Inferior parietal cortex (tissue), 1 donor: ENCODE measurements around the gene KCTD19.

Source experiments
- DNase-seq: peaks from one replicate; pipeline ENCODE4 v3.0.0-alpha.2; 2016; ENCODE audit errors: extremely low spot score

Gene KCTD19

DNA sequence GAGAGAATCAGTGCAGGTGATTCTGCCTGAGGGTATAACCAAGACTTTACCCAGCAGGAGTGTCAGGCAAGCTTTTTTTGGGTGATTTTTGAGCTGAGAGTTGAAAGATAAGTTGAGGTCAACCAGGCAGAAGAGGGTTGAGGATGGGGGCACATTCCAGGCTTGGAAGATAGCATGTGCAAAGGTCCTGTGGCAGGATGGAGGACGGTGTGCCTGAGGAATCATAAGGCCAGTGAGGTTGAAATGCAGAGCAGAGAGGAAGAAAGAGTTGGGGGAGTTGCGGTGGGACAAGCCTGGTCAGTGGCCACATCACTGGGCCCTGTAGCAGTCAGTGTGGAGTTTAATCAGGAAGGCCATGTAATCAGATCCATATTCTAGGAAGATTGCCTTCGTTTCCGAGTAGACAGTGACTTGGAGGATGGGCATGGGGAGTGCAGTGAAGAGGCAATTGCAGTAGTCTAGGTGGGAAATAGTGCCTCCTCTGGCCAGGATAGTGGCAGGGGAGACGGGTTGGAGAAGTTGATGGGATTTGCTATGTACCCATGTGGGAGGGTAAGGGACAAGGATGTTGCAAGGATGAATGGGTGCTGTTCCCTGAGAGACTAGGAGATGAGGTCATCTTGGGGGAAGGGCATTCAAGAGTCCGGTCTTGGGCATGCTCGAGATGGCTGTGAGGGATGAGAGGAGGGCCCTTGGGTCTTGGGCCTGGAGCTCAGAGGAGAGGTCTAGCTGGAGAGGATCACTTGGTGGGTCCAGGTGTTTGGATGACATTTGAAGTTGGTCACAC lies 43.3 kb downstream of the KCTD19 start:
- DNase-seq = no peak

DNA sequence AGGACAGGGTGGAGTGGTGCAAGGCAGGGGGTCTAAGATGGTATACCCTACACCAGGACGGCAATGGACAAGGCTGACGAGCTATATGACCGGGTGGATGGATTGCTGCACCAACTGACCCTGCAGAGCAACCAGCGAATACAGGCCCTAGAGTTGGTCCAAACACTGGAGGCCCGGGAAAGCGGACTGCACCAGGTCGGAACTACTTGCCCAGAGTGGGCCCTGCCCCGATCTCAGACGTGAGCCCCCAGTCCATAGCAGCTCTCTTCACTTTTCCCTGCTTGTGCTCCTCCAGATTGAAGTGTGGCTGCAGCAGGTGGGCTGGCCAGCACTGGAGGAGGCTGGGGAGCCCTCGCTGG lies 44.1 kb downstream of the KCTD19 start:
- DNase-seq = no peak

DNA sequence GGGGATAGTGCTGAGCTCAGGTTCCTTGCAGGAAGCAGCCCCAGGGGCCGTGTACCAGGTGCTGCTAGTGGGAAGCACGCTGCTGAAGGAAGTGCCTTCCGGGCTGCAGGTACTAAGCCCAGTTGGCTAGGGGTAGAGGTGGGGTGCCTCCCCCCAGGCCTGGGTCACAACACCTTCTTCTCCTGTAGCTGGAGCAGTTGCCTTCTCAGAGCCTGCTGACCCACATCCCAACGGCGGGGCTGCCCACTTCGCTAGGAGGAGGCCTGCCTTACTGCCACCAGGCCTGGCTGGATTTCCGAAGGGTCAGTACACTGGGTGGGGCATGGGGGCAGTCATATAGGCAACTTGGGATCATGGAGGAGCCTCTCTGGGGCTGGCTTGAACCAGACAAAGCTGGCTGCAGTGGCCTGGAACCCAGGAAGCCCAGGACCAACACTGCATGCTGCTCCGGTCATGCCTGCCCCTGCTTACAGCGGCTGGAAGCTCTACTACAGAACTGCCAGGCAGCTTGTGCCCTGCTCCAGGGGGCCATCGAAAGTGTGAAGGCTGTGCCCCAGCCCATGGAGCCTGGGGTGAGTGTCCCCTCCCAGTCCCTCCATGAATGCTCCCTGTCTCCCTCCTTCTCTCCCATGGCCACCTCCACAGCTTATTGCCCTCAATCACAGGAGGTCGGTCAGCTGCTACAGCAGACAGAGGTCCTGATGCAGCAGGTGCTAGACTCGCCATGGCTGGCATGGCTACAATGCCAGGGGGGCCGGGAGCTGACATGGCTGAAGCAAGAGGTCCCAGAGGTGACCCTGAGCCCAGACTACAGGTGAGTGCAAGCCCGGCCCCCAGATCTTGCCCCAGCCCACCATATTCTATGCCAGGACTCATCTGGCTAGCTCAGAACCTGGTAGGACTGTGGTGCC lies 44.8 kb downstream of the KCTD19 start:
- no peak for DNase-seq

DNA sequence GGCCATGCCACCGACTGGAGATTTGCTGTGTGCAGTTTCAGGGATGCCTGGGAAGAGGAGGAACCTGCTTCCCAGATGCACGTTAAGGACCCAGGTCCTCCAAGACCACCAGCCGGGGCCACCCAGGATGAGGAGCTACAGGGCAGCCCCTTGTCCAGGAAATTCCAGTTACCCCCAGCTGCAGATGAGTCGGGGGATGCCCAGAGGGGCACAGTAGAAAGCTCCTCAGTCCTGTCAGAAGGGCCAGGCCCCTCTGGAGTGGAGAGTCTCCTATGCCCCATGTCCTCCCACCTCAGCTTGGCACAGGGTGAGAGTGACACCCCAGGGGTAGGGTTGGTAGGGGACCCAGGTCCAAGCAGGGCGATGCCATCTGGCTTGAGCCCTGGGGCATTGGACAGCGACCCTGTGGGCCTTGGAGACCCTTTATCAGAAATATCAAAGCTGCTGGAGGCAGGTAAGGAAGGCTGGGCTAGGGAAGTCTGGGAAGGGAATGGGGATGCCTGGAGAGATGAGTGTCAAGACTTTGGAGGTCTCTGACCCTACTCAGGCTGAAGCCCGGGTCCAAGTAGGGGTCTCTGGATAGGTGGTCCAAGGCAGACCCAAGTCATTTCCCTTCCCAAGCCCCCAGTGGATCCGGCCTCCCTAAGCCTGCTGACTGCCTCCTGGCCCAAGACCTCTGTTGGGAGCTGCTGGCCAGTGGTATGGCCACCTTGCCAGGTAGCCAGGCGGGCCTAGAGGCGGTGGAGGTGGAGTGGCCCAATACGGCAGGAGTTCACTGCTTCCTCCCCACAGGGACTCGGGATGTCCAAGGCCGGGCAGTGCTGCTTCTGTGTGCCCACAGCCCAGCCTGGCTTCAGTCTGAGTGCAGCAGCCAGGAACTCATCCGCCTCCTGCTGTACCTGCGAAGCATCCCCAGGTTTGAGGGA lies 46.2 kb downstream of the KCTD19 start:
- no peak for DNase-seq

DNA sequence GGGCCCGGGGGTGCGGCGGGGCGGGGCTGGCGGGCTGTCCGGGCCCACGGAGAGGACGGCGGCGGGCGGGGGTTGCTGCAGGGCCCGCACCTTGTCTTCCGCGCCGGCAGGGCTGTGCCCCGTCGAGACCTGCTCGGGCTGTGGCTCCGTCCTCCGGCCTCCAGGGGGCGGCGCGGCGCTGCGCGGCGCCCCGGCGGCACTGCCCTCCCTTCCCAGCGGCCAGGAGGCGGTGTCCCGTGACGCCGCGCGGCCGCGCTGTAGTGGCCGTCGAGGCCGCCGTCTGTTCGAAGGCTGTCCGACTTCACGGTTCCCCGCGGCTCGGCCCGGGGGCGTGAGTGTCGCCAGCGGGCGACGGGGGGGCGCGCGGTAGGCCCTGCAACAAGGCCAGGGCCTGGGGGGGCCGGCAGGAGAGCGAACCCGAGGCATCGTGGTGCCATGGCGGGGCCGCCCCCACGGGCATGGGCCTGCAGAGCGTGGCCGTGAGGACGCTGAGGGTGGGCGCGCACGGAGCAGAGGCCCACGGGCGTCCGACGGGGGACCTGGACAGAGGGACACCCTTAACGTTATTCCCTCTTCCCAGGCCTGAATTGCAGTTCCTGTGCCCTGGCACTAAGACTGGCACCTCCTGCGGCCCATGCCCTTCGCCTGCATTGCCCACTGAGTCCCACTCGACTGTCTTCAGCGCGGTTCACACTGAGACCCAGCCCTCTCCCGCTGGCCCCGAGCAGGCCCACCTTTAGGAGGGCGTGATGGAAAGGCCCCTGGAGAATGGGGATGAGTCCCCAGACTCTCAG lies 47.0 kb downstream of the KCTD19 start, which contains the start of gene PLEKHG4:
TSS of gene PLEKHG4 (plus strand) at position 237 of the 794 bp plus-strand sequence. CDS start at position 750, 513 bp downstream.
- peak; percentile 40 for DNase-seq

DNA sequence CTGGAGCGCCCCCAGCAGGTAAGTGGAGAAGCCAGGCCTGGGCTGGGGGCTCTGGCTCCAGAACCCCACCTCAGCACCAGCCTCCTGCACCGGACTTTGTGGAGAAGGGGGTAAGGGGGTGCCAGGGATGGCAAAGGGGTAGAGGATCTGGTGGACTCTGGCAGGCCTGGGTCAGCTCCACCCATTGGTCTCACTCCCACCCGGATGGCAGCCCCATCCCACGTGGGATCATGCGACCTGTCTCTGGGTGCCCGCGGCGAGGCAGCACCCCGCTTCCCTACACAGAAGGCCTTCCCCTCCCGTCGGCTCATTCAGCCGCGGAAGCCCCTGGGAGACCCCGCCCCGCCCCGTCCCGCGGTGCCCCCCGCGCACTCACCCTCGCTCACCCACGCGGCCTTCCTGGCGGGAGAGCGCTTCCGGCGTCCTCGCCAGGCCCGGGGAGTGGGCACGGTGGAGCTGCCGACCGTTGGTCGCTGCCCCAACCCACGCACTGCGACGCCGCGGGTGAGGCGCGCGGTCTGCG lies 47.7 kb downstream of the KCTD19 start:
- DNase-seq = no peak

DNA sequence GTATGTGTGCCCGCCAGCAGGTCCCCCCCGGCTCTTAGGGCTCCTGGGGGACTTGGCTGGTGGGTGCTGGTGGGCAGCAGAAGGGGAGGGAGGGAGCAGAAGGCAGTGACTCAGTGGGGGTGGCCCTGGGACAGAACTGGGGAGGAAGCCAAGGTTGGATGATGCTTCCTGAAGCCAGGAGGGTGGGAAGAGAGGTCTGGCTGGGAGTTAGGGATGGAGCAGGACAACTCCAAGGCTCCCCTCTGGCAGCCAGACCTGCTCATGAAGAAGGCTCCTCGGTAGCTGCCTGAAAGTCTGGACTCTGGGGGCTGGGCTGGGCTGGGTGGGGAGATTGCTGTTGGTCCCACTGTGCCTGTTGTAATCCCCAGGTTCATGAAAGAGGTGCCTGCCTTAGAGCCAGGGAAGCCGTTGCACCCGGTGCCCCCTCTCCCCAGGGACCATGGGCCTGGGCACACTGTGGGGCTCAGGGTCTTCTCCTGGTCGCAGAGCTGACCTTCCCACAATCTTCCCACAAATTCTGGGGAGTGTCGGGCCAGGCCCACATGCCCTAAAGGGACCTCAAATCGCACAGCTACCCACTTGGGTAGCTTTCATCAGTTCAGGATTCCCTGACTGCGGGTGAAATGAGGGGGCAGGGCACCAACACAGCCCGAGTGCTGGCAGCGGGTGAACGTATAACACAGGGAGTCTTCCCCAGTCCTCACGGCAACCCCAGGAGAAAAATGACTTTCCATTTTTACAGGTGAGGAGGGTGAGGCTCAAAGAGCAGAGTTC lies 48.4 kb downstream of the KCTD19 start:
- no peak for DNase-seq

DNA sequence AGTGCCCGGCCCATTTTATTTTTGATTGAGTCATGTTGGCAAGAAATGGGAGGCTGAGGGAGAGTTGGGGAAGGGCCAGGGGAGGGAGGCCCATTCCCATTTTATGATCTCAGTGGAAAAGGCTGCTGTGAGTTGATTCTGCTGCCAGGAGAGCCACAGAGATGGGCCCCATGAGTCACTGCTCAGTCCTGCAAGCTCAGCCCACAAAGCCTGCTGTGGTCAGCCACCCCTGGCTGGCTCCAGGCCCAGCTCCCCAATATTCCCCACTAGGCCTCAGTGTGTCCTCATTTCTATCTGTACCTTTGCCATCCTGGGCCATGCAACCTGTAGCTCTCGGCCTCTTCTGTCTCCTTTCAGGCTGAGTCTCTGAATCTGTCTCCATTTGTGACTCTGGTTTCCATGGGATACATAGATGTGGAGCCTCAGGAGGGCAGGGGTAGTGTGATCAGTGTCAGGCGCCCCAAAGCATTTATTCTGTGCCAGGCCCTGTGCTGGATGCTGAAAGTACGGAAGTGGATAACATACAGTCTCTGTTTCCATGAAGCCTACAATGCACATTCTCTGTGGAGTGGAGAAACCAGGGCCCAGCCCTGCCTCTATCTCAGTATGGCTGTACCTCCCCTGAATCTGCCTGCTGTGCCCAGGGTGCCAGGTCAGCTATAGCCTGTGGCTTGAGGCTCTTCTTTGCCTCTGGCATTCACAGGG lies 49.1 kb downstream of the KCTD19 start:
- DNase-seq = no peak

DNA sequence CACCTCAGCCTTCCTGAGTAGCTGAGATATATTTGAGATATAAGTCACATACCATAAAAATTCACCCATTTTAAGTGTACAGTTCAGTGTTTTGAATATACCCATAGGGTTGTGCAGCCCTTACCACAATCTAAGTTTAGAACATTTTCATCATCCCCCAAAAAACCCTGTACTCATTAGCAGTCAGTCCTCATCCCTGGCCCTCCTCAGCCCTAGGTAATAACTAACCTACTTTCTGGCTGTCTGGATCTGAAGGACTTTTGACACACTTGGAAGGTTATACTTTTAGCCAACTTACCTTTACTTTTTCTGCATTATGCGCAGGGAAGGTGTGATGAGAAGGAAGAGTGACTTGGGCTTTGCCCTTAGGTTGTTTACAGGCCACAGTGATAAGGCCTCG lies 51.2 kb downstream of the KCTD19 start:
- DNase-seq = no peak

DNA sequence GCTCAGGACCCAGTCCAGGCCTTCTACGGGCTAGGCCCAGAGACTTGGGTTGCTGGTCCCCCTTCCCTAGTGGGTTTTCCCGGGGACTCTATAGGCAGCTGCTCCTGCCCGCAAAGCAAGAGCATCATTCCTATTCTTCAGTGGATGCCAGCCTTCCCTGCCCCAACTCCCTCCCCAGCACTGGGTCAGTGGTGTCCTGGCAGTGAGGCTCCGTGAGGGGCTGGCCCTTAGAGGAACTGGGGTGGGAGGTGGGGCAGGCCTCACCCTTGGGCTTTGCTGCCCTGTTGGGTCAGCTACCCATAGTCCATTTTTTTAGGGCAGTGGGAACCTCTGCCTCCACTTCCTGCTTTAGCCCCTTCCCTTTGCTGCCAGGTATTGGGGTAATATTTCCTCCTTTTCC lies 55.1 kb downstream of the KCTD19 start:
- DNase-seq = no peak

DNA sequence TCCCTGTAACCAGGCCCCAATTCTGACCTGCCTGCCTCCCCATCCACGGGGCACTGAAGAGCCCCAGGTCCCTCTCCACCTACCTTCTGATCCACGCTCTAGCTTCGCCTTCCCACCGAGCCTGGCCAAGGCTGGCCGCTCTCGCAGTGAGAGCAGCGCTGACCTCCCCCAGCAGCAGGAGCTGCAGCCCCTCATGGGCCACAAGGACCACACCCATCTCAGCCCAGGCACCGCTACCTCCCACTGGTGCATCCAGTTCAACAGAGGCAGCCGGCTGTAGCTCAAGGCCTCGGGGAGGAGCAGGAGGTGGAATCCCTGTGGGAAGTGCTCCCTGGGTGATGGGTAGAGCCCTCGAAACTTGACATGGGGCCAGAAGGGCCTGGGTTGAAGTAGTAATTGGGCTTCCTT lies 55.6 kb downstream of the KCTD19 start:
- no peak for DNase-seq

DNA sequence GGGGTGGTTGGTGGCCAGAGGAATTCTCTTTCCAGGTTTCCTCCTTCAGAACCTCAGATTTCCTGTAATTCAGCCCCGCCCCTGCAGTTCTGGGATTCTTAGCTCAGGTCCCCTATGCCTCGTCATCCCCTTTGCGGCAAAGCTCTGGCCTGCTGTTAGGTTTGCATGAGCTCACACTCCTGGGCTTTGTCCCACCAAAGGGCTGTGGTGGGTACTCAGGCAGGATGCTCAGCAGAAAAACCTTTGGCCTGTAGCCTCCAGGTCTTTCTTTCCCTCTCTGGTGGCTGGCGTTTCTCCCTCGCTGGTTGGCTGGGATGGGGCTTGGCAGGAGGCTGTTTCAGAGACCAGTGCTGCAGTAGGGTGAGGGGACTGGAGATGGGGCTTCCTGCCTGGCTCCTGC lies 56.8 kb downstream of the KCTD19 start:
- no peak for DNase-seq

DNA sequence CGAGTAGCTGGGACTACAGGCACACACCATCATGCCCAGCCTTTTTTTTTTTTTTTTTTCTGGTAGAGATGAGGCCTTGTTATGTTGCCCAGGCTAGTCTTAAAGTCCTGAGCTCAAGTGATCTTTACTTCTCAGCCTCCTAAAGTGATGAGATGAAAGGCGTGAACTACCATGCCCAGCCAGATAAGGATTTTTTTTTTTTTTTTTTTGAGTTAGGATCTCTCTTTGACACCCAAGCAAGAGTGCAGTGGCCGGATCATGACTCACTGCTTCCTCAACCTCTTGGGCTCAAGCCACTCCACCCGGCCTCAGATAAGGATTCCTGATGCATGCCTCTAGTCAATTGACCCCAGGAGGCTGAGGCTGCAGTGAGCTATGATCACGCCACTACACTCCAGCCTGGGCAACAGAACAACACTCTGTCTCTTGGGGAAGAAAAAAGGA lies 58.4 kb downstream of the KCTD19 start:
- no peak for DNase-seq

DNA sequence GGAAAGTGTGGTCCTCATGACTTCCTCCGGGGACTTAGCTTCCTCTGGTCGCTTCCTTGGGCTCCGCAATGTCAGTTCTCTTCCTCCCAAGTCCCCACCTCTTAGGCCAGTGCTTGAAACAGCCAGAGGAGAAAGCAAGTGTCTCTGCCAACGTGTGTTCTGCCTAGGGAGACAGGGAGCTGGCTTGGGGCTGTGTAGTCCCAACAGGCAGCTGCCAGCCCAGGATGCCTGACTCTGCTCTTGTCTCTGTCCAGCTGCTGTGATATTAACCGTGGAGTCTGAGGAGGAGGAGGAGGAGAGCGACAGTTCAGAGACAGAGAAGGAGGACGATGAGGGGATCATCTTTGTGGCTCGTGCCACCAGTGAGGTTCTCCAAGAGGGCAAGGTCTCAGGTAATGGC lies 60.7 kb downstream of the KCTD19 start:
- no peak for DNase-seq

DNA sequence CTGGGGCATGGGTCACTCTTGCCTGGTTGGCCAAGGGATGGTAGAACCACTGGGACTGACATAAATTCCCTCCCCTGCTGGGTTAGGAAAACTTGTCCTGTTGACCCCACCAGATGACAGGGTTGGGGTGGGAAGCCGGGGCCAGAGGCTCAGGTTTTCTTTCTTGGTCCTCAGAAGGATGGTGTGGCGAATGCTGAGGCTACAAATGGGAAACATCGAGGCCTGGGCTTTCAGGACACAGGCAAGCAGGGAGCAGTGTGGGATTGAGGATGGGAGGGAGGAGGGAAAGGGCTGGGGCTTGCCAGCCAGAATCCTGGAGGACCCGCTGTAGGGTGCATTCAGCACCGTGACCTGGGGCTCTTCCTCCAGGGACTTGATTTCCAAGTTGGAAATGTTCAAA lies 61.7 kb downstream of the KCTD19 start:
- DNase-seq = no peak

DNA sequence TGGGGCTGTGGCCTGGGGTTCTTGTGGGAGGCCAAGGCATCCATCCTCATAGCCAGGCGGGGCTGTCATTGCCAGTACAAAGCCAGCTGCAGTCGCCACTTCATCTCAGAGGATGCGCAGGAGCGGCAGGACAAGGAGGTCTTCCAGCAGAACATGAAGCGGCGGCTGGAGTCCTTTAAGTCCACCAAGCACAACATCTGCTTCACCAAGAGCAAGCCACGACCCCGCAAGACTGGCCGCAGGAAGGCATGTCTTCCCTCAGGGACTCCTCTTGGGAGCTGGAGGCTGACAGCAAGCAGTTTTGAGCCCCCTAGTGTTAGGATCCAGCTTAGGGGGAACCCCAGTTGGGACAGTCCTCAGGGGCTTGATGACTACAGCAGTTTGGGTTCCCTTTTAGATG lies 62.3 kb downstream of the KCTD19 start:
- DNase-seq = no peak

DNA sequence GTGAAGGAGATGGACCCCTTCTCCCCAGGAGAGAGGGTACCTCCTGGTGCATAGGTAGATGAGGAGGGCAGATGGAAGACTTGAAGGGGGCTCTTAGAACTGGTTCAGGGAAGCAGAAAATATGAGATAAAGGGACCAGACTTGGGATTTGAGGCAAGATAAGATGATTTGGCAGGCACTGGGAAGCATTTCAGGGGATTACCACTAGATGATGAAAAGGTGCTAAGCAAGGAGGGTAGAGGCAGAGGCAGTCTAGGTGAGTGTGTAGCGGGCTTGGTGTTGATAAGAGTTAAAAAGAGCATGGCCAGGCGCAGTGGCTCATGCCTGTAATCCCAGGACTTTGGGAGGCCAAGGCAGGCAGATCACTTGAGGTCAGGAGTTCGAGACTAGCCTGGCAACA lies 63.3 kb downstream of the KCTD19 start:
- no peak for DNase-seq

DNA sequence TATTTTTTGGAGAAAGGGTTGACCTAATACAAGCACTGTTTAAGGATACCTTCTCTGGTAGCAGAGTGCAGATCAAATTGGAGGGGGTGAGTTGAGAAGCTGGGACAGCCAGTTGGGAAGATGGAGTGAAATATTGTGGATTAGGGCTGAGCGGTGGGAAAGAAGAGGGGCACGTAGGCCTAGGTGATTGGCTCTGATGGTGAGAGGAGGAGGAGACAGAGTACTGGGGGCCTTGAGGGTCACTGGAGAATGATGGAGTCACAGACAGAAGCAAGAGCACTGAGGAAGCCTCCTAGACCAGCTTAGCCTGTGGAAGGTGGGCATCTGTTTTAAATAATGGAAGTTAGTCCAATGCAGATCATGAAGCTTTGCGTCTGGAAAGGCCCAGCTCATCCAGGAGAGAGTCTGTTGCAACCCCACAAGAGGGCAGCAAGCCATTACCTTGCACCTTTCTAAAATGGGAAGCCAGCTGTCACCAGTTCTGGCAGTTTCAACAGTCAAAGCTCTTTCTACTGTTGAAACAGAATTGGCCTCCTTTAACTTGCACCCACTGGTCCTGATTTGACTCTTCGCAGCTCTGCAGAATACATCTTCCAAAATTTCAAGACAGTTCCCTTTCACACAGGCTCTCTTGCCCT lies 66.0 kb downstream of the KCTD19 start:
- DNase-seq = no peak

DNA sequence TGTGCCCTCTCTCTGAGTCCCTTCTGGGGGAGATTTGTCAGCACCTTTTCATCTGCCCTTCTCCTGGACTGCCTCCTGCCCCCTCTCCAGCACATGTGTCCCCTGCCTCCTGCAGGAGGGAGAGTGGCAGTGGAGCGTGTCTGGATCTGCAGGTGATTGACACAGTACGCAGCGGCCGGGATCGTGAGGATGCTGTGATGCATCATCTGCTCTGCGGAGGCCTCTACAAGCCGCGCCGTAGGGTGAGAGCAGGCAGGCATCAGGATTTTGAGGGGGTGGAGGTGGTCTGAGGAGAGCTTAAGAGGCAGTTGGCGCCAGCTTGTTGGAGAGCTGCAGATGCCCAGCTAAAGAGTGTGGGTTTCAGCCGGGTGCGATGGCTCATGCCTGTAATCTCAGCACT lies 66.8 kb downstream of the KCTD19 start:
- DNase-seq = no peak
